A549 (cell line): Measurements from ENCODE around the gene SLC12A9. TPM values are rescaled to one million over a fixed set of nuclear protein-coding genes. Genes with fewer than 3 reads are reported as not detected.

Source experiments
- ATOH8 ChIP-seq: fragments of 250-450 bp; sonication (Bioruptor Pico); IDR thresholded peaks from 2 replicates; pipeline ENCODE4 v1.5.0; 2020; ENCODE audit warnings: low read depth, mild to moderate bottlenecking, moderate library complexity
- BHLHE40 ChIP-seq: IDR thresholded peaks from 2 replicates; pipeline ENCODE4 v1.6.1; 2012; ENCODE audit warnings: low read depth, low read length, inconsistent platforms
- CBX2 ChIP-seq: fragments of 200-600 bp; sonication (generic); IDR thresholded peaks from 2 replicates; pipeline ENCODE4 v1.6.1; 2016; ENCODE audit warnings: low read depth, mild to moderate bottlenecking, borderline replicate concordance
- CBX8 ChIP-seq: fragments of 200-600 bp; sonication (generic); IDR thresholded peaks from 2 replicates; pipeline ENCODE4 v1.6.1; 2016
- CHD2 ChIP-seq: fragments of 150-350 bp; IDR thresholded peaks from 2 replicates; pipeline ENCODE4 v1.6.1; 2014; ENCODE audit warnings: low read length; ENCODE audit not compliant: partially characterized antibody
- CHD4 ChIP-seq: fragments of 200-600 bp; sonication (generic); IDR thresholded peaks from 2 replicates; pipeline ENCODE4 v1.6.1; 2016; ENCODE audit warnings: antibody characterized with exemption, mild to moderate bottlenecking, borderline replicate concordance
- EHF ChIP-seq: fragments of 250-450 bp; sonication (Bioruptor Pico); IDR thresholded peaks from 2 replicates; pipeline ENCODE4 v1.5.0; 2020; ENCODE audit warnings: mild to moderate bottlenecking
- EHMT2 ChIP-seq: fragments of 200-600 bp; sonication (generic); IDR thresholded peaks from 2 replicates; pipeline ENCODE4 v1.6.1; 2016; ENCODE audit warnings: antibody characterized with exemption, low read depth, mild to moderate bottlenecking, moderate library complexity
- ELK1 ChIP-seq: fragments of 150-350 bp; IDR thresholded peaks from 2 replicates; pipeline ENCODE4 v1.6.1; 2014; ENCODE audit warnings: low read depth, mild to moderate bottlenecking, low read length
- EP300 ChIP-seq, 2 experiments: fragments of >200 bp; sonication (Bioruptor Twin); formaldehyde crosslinking; IDR thresholded peaks; 2 replicates in 1 of 2; 3 replicates in 1 of 2; pipeline ENCODE4 v1.6.1; 2016 to 2017
- ESRRA ChIP-seq: fragments of 150-350 bp; IDR thresholded peaks from 2 replicates; pipeline ENCODE4 v1.6.1; 2014; ENCODE audit warnings: mild to moderate bottlenecking, low read length, borderline replicate concordance
- GATA3 ChIP-seq: IDR thresholded peaks from 2 replicates; pipeline ENCODE4 v1.6.1; 2012; ENCODE audit warnings: borderline replicate concordance
- HES2 ChIP-seq: fragments of >200 bp; sonication (Bioruptor Twin); formaldehyde crosslinking; IDR thresholded peaks from 2 replicates; pipeline ENCODE4 v1.6.1; 2016
- HEYL ChIP-seq: fragments of 250-450 bp; sonication (Bioruptor Pico); IDR thresholded peaks from 2 replicates; pipeline ENCODE4 v1.8.0; 2021; ENCODE audit warnings: mild to moderate bottlenecking, moderate library complexity
- HOXA7 ChIP-seq: fragments of 250-450 bp; sonication (Bioruptor Pico); IDR thresholded peaks from 2 replicates; pipeline ENCODE4 v1.5.0; 2020; ENCODE audit warnings: mild to moderate bottlenecking, moderate library complexity
- HOXB13 ChIP-seq: fragments of 250-450 bp; sonication (Bioruptor Pico); IDR thresholded peaks from 2 replicates; pipeline ENCODE4 v1.5.0; 2020; ENCODE audit warnings: low read depth, mild to moderate bottlenecking, moderate library complexity
- HOXB5 ChIP-seq: fragments of 250-450 bp; sonication (Bioruptor Pico); IDR thresholded peaks from 2 replicates; pipeline ENCODE4 v1.5.0; 2020; ENCODE audit warnings: mild to moderate bottlenecking, moderate library complexity
- JUN ChIP-seq, 2 experiments: fragments of >200 bp; sonication (Bioruptor Twin); formaldehyde crosslinking; IDR thresholded peaks; 2 replicates in 1 of 2; 3 replicates in 1 of 2; pipeline ENCODE4 v1.6.1; 2016 to 2017
- JUNB ChIP-seq: fragments of >200 bp; sonication (Bioruptor Twin); formaldehyde crosslinking; IDR thresholded peaks from 2 replicates; pipeline ENCODE4 v1.6.1; 2016
- KDM1A ChIP-seq: fragments of 200-600 bp; sonication (generic); IDR thresholded peaks from 2 replicates; pipeline ENCODE4 v1.6.1; 2016; ENCODE audit warnings: low read depth, mild to moderate bottlenecking
- MAFK ChIP-seq: fragments of 450-650 bp; IDR thresholded peaks from 2 replicates; pipeline ENCODE4 v1.6.1; 2014; ENCODE audit not compliant: partially characterized antibody
- MAX ChIP-seq: IDR thresholded peaks from 2 replicates; pipeline ENCODE4 v1.6.1; 2012
- MAZ ChIP-seq: fragments of 150-350 bp; IDR thresholded peaks from 2 replicates; pipeline ENCODE4 v1.6.1; 2014; ENCODE audit warnings: antibody characterized with exemption, low read depth, low read length, borderline replicate concordance
- MYC ChIP-seq: IDR thresholded peaks from 2 replicates; pipeline ENCODE4 v1.6.1; 2012; ENCODE audit warnings: mild to moderate bottlenecking, inconsistent platforms, low read length, improper control_type of control experiment, borderline replicate concordance
- NFE2L2 ChIP-seq: fragments of 150-350 bp; conservative IDR thresholded peaks from 2 replicates; pipeline ENCODE4 v1.6.1; 2014; ENCODE audit warnings: low read length
- NPAS2 ChIP-seq: fragments of 250-450 bp; sonication (Bioruptor Pico); IDR thresholded peaks from 2 replicates; pipeline ENCODE4 v1.8.0; 2022; ENCODE audit warnings: mild to moderate bottlenecking, moderate library complexity, borderline replicate concordance
- PHF8 ChIP-seq: fragments of 200-600 bp; sonication (generic); IDR thresholded peaks from 2 replicates; pipeline ENCODE4 v1.6.1; 2016; ENCODE audit warnings: low read depth, mild to moderate bottlenecking, antibody characterized with exemption, moderate library complexity, borderline replicate concordance
- POLR2A ChIP-seq: IDR thresholded peaks from 2 replicates; pipeline ENCODE4 v1.6.1; 2012; ENCODE audit warnings: mild to moderate bottlenecking, low read length
- RCOR1 ChIP-seq: fragments of 150-350 bp; IDR thresholded peaks from 2 replicates; pipeline ENCODE4 v1.6.1; 2014; ENCODE audit warnings: antibody characterized with exemption, low read length, low read depth
- REST ChIP-seq: fragments of 200-600 bp; sonication (generic); IDR thresholded peaks from 2 replicates; pipeline ENCODE4 v1.6.1; 2016; ENCODE audit warnings: antibody characterized with exemption, mild to moderate bottlenecking, moderate library complexity
- RFX5 ChIP-seq: fragments of 450-650 bp; IDR thresholded peaks from 2 replicates; pipeline ENCODE4 v1.7.1; 2014; ENCODE audit warnings: antibody characterized with exemption, mild to moderate bottlenecking, moderate library complexity
- RNF2 ChIP-seq: fragments of 200-600 bp; sonication (generic); IDR thresholded peaks from 2 replicates; pipeline ENCODE4 v1.6.1; 2016; ENCODE audit warnings: low read depth, mild to moderate bottlenecking, antibody characterized with exemption, moderate library complexity, borderline replicate concordance
- SMC3 ChIP-seq: fragments of >200 bp; sonication (Bioruptor Twin); formaldehyde crosslinking; IDR thresholded peaks from 3 replicates; pipeline ENCODE4 v1.6.1; 2018; ENCODE audit warnings: inconsistent platforms
- SREBF2 ChIP-seq: fragments of 450-650 bp; IDR thresholded peaks from 2 replicates; pipeline ENCODE4 v1.6.1; 2014; ENCODE audit warnings: mild to moderate bottlenecking, moderate library complexity
- TFCP2L1 ChIP-seq: fragments of 250-450 bp; sonication (Bioruptor Pico); IDR thresholded peaks from 2 replicates; pipeline ENCODE4 v1.5.0; 2021; ENCODE audit warnings: mild to moderate bottlenecking
- TP53 ChIP-seq: fragments of 250-450 bp; sonication (Bioruptor Pico); IDR thresholded peaks from 2 replicates; pipeline ENCODE4 v1.5.0; 2021; ENCODE audit warnings: mild to moderate bottlenecking, moderate library complexity
- ZFP36 ChIP-seq: fragments of 450-650 bp; IDR thresholded peaks from 2 replicates; pipeline ENCODE4 v1.6.1; 2014; ENCODE audit warnings: borderline replicate concordance; ENCODE audit not compliant: partially characterized antibody
- polyA plus RNA-seq, 4 experiments: library from polyadenylated mRNA; depleted of rRNA in 3 of 4; stranded (reverse); fragments of >200 nt; fragmentation: RNase III in 1 of 4; extraction: RNeasy Plus Mini Kit Qiagen cat#74134 plus additional on column Dnase treatment in 1 of 4; gene quantifications; 2 replicates in 3 of 4; 3 replicates in 1 of 4; pipeline ENCODE4 v1.2.3, GENCODE V29; 2011 to 2017

Gene SLC12A9
- polyA plus RNA-seq, 2 of the 4 experiments (the other 2 are of a cell fraction) = 6.2 to 13.4 TPM

- TF ChIP-seq NPAS2 (CRISPR knock-in tag) (0 out of 2 replicates have a peak, but pooled peaks have one; percentile 30), POLR2A (no peak), CBX2 (no peak), RFX5 (no peak), SMC3 (no peak), NFE2L2 (no peak), ATOH8 (CRISPR knock-in tag) (no peak), HOXA7 (no peak), EHF (no peak), MAX (peak; percentile 97), CHD4 (no peak), CHD2 (no peak), JUN (IDR thresholded peaks at IDR 0.05) (peak in 1 of 2 experiments; percentile 89; a peak in 2 of 5 replicates), BHLHE40 (no peak), CBX8 (no peak), PHF8 (peak; percentile 69), SREBF2 (no peak), TFCP2L1 (CRISPR knock-in tag) (peak; percentile 84), TP53 (CRISPR knock-in tag) (0 out of 2 replicates have a peak, but pooled peaks have one; percentile 52), HES2 (no peak), MYC (peak; percentile 85), JUNB (no peak), HOXB13 (CRISPR knock-in tag) (no peak), MAFK (no peak), REST (no peak), RNF2 (0 out of 2 replicates have a peak, but pooled peaks have one; percentile 80), GATA3 (no peak; the same call in 1 of the 2 replicates), RCOR1 (no peak), ZFP36 (no peak), HOXB5 (peak; percentile 35; the same call in 1 of the 2 replicates), EP300 (IDR thresholded peaks at IDR 0.05) (no peak), KDM1A (no peak), ELK1 (no peak), EHMT2 (no peak), MAZ (no peak), HEYL (0 out of 2 replicates have a peak, but pooled peaks have one; percentile 43), ESRRA (no peak)
Measured at GRCh38 chr7:100888988-100889750, 36.7 kb downstream of the SLC12A9 start, which contains the start of gene UFSP1 (continued).
